ENCODE data around the gene MCCC2. TPM values are rescaled to one million over a fixed set of nuclear protein-coding genes. Genes with fewer than 3 reads are reported as not detected.

MCCC2 gene
- total RNA-seq, 2 experiments from 2014 or later: 52.8 to 54.4 TPM

DNA sequence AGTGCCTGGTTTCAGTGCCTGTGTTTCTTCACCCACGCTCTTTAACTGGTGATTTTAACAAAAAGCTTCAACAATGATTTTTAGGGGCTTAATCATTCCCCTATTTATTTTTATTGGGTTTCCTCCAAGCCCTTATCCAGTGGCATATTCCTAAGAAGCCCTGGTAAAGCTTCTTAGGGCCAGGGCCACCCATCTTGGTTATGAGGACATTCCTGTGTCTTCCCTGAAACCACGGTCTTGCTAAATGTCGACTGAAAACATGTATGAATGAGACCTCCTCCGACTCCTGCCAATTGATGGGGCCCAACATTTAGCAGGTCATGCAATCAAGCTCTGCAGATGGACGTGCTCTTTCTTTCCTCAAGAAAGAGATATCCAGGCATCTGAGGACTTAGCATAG lies 118.3 kb downstream of the MCCC2 start:
- Mint-ChIP-seq H3K9me3 (no peaks in the 10 kb centered on the region), H3K4me1 (ENCODE audit: low read depth) (peaks cover 1% of the 10 kb centered on the region), H3K36me3 (no peaks in the 10 kb centered on the region), H3K27ac (no peak overlapping the region), H3K27me3 (peaks cover 4% of the 10 kb centered on the region), H3K4me3 (no peak overlapping the region)
- ChIA-PET POLR2A (no interaction called here), CTCF (no interaction called here)
- DNase-seq: no peak
- intact Hi-C loops (cut with micrococcal nuclease): no loop called here

DNA sequence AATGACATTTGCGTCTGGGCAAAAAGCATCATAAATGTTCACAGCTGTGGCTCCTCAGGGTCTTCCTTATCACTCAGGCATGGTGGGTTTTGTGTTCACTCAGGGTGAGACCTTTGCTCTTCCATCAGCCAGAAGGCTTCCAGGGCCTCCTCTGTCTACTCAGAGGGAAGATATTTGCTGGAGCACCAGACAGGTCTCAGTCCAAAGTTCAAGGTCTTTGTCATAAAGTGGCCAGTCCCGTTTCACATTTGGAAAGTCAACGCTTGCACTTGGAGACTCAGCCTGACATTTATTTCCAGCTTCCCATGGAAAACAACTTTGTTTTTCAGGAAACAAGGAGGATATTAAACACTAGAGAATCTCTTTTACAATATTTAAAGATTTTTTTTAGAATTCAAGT lies 119.8 kb downstream of the MCCC2 start:
- CTCF ChIA-PET: no interaction called here
- Mint-ChIP-seq H3K27ac (no peak overlapping the region), H3K27me3 (peaks cover 4% of the 10 kb centered on the region), H3K9me3 (no peaks in the 10 kb centered on the region), H3K36me3 (no peaks in the 10 kb centered on the region), H3K4me1 (ENCODE audit: low read depth) (no peaks in the 10 kb centered on the region), H3K4me3 (no peak overlapping the region)
- DNase-seq: no peak
- intact Hi-C loops (cut with micrococcal nuclease): no loop called here
- POLR2A ChIA-PET: no interaction called here

Other genes starting within 250 kb of the MCCC2 start
- gene BDP1, start 131.7 kb upstream of the MCCC2 start, total RNA-seq: 10 to 100 TPM; 23.7 to 26.6 TPM
- gene CARTPT, start 131.9 kb downstream of the MCCC2 start, total RNA-seq: not detected

Data from activated CD4-positive, alpha-beta memory T cell treated with anti-CD3 and anti-CD28 coated beads for 36 hours (primary cell).